MM.1S (cell line): ENCODE measurements around the gene SEMA3D.

ENCODE experiments used
- DNase-seq: peaks from one replicate; pipeline ENCODE4 v3.0.0-alpha.2; 2015
- H2AFZ ChIP-seq: fragments of 300-600 bp; sonication (generic); 2 replicates; pipeline ENCODE4 v1.6.0; 2016; ENCODE audit warnings: antibody characterized with exemption, low read length
- H3F3A ChIP-seq: fragments of 300-600 bp; sonication (generic); 2 replicates; pipeline ENCODE4 v1.6.1; 2016; ENCODE audit warnings: mild to moderate bottlenecking, antibody characterized with exemption, low read length, moderate library complexity, mixed read lengths; ENCODE audit not compliant: insufficient read depth
- H3K27ac ChIP-seq: fragments of 300-600 bp; sonication (generic); 2 replicates; pipeline ENCODE4 v1.5.1; 2016; ENCODE audit warnings: mild to moderate bottlenecking, low read length
- H3K27me3 ChIP-seq: fragments of 300-600 bp; sonication (generic); replicated peaks from 2 replicates; pipeline ENCODE4 v1.6.0; 2016; ENCODE audit warnings: low read length; ENCODE audit not compliant: insufficient read depth
- H3K36me3 ChIP-seq: fragments of 300-600 bp; sonication (generic); replicated peaks from 2 replicates; pipeline ENCODE4 v1.6.1; 2016; ENCODE audit warnings: mild to moderate bottlenecking, low read length, mixed read lengths; ENCODE audit not compliant: insufficient read depth
- H3K4me1 ChIP-seq: fragments of 300-600 bp; sonication (generic); 2 replicates; pipeline ENCODE4 v1.6.1; 2016; ENCODE audit warnings: low read length, mixed read lengths
- H3K4me2 ChIP-seq: fragments of 300-600 bp; sonication (generic); 2 replicates; pipeline ENCODE4 v1.6.0; 2016; ENCODE audit warnings: low read depth, low read length
- H3K4me3 ChIP-seq: fragments of 300-600 bp; sonication (generic); 2 replicates; pipeline ENCODE4 v1.5.1; 2016; ENCODE audit warnings: low read length, mixed read lengths
- H3K79me2 ChIP-seq: fragments of 300-600 bp; sonication (generic); 2 replicates; pipeline ENCODE4 v1.6.1; 2016; ENCODE audit warnings: mixed run types, low read length, mixed read lengths
- H3K9ac ChIP-seq: fragments of 300-600 bp; sonication (generic); 2 replicates; pipeline ENCODE4 v1.6.1; 2016; ENCODE audit warnings: low read length, mixed read lengths
- H3K9me2 ChIP-seq: fragments of 300-600 bp; sonication (generic); replicated peaks from 2 replicates; pipeline ENCODE4 v1.6.1; 2016; ENCODE audit warnings: mild to moderate bottlenecking, low read length, mixed read lengths; ENCODE audit not compliant: insufficient read depth
- H3K9me3 ChIP-seq: fragments of 300-600 bp; sonication (generic); replicated peaks from 2 replicates; pipeline ENCODE4 v1.6.1; 2016; ENCODE audit warnings: mild to moderate bottlenecking, low read length, mixed read lengths; ENCODE audit not compliant: insufficient read depth
- H4K20me1 ChIP-seq: fragments of 300-600 bp; sonication (generic); 2 replicates; pipeline ENCODE4 v1.6.1; 2016; ENCODE audit warnings: mild to moderate bottlenecking, low read length, moderate library complexity, mixed read lengths; ENCODE audit not compliant: insufficient read depth
- EZH2 ChIP-seq: fragments of 300-600 bp; sonication (generic); optimal IDR thresholded peaks from 2 replicates; pipeline ENCODE3; 2017; ENCODE audit warnings: low read depth, mild to moderate bottlenecking, antibody characterized with exemption, low read length, mixed read lengths
- EZH2phosphoT487 ChIP-seq: fragments of 300-600 bp; sonication (generic); IDR thresholded peaks from 2 replicates; pipeline ENCODE4 v1.6.1; 2018; ENCODE audit warnings: antibody characterized with exemption, low read length
- TF ChIP-seq, protein P1 (sequence below): fragments of 300-600 bp; sonication (generic); IDR thresholded peaks from 2 replicates; pipeline ENCODE4 v1.5.1; 2016; ENCODE audit warnings: antibody characterized with exemption, low read length, mixed read lengths

Gene SEMA3D

DNA sequence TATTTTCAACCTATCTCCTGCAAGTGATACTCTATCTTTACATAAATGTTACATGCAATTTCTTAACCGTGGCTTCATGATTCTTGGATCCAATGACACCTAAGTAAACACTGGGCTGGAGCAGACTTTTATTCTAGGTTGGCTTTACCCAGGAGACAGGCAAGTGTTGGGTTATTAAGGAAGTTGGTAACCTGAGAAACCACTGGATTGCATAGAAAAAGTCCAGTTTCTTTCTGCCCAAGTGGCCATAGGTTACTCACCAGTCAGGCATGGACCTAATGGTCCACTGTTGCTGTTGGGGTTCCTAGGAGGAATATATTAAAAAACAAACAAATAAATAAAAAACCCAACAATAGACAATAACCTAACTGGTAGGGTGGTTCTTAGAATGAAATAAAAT, 112.8 kb downstream of the SEMA3D start:
- no peak for DNase-seq
- Histone ChIP-seq H3K27ac (no peak overlapping the region), H3K79me2 (no peaks in the 10 kb centered on the region), H3K4me2 (no peak overlapping the region), H3K4me1 (no peaks in the 10 kb centered on the region), H3K4me3 (no peak overlapping the region), H3K9me3 (no peaks in the 10 kb centered on the region), H3K36me3 (no peaks in the 10 kb centered on the region), H4K20me1 (no peaks in the 10 kb centered on the region), H3K27me3 (no peaks in the 10 kb centered on the region), H3K9me2 (no peaks in the 10 kb centered on the region), H3K9ac (no peak overlapping the region), H2AFZ (no peak overlapping the region), H3F3A (no peaks in the 10 kb centered on the region)
- TF ChIP-seq EZH2phosphoT487 (no peak), EZH2 (no peak)
- TF ChIP-seq, protein P1, sequence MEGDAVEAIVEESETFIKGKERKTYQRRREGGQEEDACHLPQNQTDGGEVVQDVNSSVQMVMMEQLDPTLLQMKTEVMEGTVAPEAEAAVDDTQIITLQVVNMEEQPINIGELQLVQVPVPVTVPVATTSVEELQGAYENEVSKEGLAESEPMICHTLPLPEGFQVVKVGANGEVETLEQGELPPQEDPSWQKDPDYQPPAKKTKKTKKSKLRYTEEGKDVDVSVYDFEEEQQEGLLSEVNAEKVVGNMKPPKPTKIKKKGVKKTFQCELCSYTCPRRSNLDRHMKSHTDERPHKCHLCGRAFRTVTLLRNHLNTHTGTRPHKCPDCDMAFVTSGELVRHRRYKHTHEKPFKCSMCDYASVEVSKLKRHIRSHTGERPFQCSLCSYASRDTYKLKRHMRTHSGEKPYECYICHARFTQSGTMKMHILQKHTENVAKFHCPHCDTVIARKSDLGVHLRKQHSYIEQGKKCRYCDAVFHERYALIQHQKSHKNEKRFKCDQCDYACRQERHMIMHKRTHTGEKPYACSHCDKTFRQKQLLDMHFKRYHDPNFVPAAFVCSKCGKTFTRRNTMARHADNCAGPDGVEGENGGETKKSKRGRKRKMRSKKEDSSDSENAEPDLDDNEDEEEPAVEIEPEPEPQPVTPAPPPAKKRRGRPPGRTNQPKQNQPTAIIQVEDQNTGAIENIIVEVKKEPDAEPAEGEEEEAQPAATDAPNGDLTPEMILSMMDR, result no peak

DNA sequence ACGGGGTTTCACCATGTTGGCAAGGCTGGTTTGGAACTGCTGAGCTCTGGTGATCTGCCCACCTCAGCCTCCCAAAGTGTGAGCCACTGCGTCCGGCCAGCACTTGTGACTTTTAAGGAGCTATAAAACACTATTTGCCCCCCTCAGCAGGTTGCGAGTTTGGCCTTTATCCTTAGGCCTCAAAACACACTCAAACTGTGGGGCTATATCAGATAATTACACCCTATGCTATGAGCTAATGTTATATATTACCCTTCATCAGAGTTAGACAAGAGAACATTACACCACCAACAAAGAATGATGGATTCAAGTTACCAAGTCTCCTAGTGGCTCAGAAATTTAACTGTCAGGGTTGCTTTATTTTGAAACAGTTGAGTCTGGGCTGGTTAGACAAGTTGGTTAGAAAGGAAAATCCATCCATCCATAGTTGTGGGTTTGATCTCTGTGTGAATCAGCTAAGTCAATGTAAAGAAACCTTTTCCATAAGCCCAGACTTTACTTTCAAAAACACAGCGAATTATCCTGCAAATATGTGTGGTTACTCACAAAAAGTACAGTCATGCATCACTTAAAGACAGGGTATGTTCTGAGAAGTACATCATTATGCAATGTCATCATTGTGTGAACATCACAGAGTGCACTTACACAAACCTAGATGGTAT, 115.8 kb downstream of the SEMA3D start:
- no peaks in the 10 kb centered on the region for H3K4me1 ChIP-seq
- TF ChIP-seq, protein P1, result no peak
- TF ChIP-seq EZH2 (no peak), EZH2phosphoT487 (no peak)
- no peaks in the 10 kb centered on the region for H3K36me3 ChIP-seq
- DNase-seq, result no peak
- no peak overlapping the region for H3K4me3 ChIP-seq
- no peaks in the 10 kb centered on the region for H3K9me3 ChIP-seq
- no peaks in the 10 kb centered on the region for H3F3A ChIP-seq
- H4K20me1 ChIP-seq, result no peaks in the 10 kb centered on the region
- H3K27me3 ChIP-seq, result no peaks in the 10 kb centered on the region
- H3K4me2 ChIP-seq, result no peak overlapping the region
- no peak overlapping the region for H2AFZ ChIP-seq
- H3K79me2 ChIP-seq, result no peaks in the 10 kb centered on the region
- H3K9ac ChIP-seq, result no peak overlapping the region
- no peaks in the 10 kb centered on the region for H3K9me2 ChIP-seq
- H3K27ac ChIP-seq, result no peak overlapping the region

DNA sequence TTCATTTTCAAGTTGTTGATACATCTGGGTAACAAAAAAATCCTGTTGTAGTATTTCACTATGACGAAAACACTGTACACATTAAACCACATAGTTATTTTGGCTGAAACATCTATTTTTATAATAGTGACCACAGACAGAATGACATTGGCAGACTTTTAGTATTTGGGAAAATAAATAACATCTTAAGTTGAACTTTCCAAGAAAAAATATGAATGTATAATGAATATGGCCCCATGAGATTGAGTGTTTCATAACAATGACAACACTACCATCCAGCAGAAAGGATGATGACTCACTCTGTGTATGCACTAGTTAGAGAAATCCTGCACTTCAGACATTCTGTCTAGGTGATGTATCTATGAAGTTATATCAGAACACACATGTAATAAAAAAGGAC, 118.1 kb downstream of the SEMA3D start:
- TF ChIP-seq EZH2phosphoT487 (no peak), EZH2 (no peak)
- TF ChIP-seq, protein P1, result no peak
- H3K27ac ChIP-seq, result no peak overlapping the region
- H3K9ac ChIP-seq, result no peak overlapping the region
- H3K4me3 ChIP-seq, result no peak overlapping the region
- no peaks in the 10 kb centered on the region for H3K4me1 ChIP-seq
- no peak overlapping the region for H2AFZ ChIP-seq
- H3F3A ChIP-seq, result no peaks in the 10 kb centered on the region
- no peak for DNase-seq
- H3K36me3 ChIP-seq, result no peaks in the 10 kb centered on the region
- H3K79me2 ChIP-seq, result no peaks in the 10 kb centered on the region
- no peak overlapping the region for H3K4me2 ChIP-seq
- no peaks in the 10 kb centered on the region for H3K27me3 ChIP-seq
- H3K9me3 ChIP-seq, result no peaks in the 10 kb centered on the region
- H3K9me2 ChIP-seq, result no peaks in the 10 kb centered on the region
- H4K20me1 ChIP-seq, result no peaks in the 10 kb centered on the region
